Neural progenitor cell (in vitro differentiated cells): ENCODE measurements around the gene ATP10D. TPM values are rescaled to one million over a fixed set of nuclear protein-coding genes. Genes with fewer than 3 reads are reported as not detected.

Experiments used
- DNase-seq: peaks from one replicate; pipeline ENCODE4 v3.0.0-alpha.2; 2016; ENCODE audit warnings: low spot score
- H2AFZ ChIP-seq: fragments of 200-600 bp; sonication (generic); replicated peaks from 2 replicates; pipeline ENCODE4 v1.6.1; 2016; ENCODE audit warnings: antibody characterized with exemption
- H3F3A ChIP-seq: fragments of 200-600 bp; sonication (generic); 2 replicates; pipeline ENCODE4 v1.6.1; 2016; ENCODE audit warnings: antibody characterized with exemption, low read depth
- H3K27ac ChIP-seq: fragments of 200-600 bp; sonication (generic); 2 replicates; pipeline ENCODE4 v1.5.1; 2016; ENCODE audit warnings: mild to moderate bottlenecking
- H3K27me3 ChIP-seq: fragments of 200-600 bp; sonication (generic); 2 replicates; pipeline ENCODE4 v1.6.1; 2016; ENCODE audit warnings: mild to moderate bottlenecking, moderate library complexity
- H3K36me3 ChIP-seq: fragments of 200-600 bp; sonication (generic); 2 replicates; pipeline ENCODE4 v1.5.1; 2016
- H3K4me1 ChIP-seq: fragments of 200-600 bp; sonication (generic); 2 replicates; pipeline ENCODE4 v1.6.1; 2016; ENCODE audit warnings: mixed run types
- H3K4me2 ChIP-seq: fragments of 200-600 bp; sonication (generic); 2 replicates; pipeline ENCODE4 v1.6.1; 2016
- H3K4me3 ChIP-seq: fragments of 200-600 bp; sonication (generic); 2 replicates; pipeline ENCODE4 v1.5.1; 2016
- H3K79me2 ChIP-seq: fragments of 200-600 bp; sonication (generic); 2 replicates; pipeline ENCODE4 v1.6.1; 2016; ENCODE audit warnings: low read depth
- H3K9ac ChIP-seq: fragments of 200-600 bp; sonication (generic); 2 replicates; pipeline ENCODE4 v1.6.1; 2016
- H3K9me3 ChIP-seq: fragments of 200-600 bp; sonication (generic); 2 replicates; pipeline ENCODE4 v1.5.1; 2016; ENCODE audit warnings: low read depth
- H4K20me1 ChIP-seq: fragments of 200-600 bp; sonication (generic); 2 replicates; pipeline ENCODE4 v1.6.1; 2016; ENCODE audit warnings: low read depth
- H3K27ac Mint-ChIP-seq: 3 replicates; pipeline ENCODE4 v1.8.0; 2021; ENCODE audit warnings: mixed read lengths
- H3K27me3 Mint-ChIP-seq: 2 replicates; pipeline ENCODE4 v1.8.0; 2022; ENCODE audit warnings: low read depth, mild to moderate bottlenecking, inconsistent platforms, moderate library complexity, mixed read lengths; ENCODE audit not compliant: insufficient read depth
- H3K36me3 Mint-ChIP-seq: 3 replicates; pipeline ENCODE4 v1.8.0; 2021; ENCODE audit warnings: mixed read lengths
- H3K4me1 Mint-ChIP-seq: 3 replicates; pipeline ENCODE4 v1.8.0; 2021; ENCODE audit warnings: mixed read lengths
- H3K4me3 Mint-ChIP-seq: 3 replicates; pipeline ENCODE4 v1.8.0; 2021; ENCODE audit warnings: mild to moderate bottlenecking, moderate library complexity, mixed read lengths
- H3K9me3 Mint-ChIP-seq: 3 replicates; pipeline ENCODE4 v1.8.0; 2020; ENCODE audit warnings: mixed read lengths
- CTCF ChIP-seq: fragments of 200-600 bp; sonication (generic); IDR thresholded peaks from 2 replicates; pipeline ENCODE4 v1.5.1; 2017; ENCODE audit warnings: antibody characterized with exemption, mild to moderate bottlenecking
- EZH2 ChIP-seq: fragments of 200-600 bp; sonication (generic); IDR thresholded peaks from 2 replicates; pipeline ENCODE4 v1.6.1; 2017; ENCODE audit warnings: antibody characterized with exemption, mild to moderate bottlenecking, moderate library complexity
- EZH2phosphoT487 ChIP-seq: fragments of 200-600 bp; sonication (generic); IDR thresholded peaks from 2 replicates; pipeline ENCODE4 v1.6.1; 2017; ENCODE audit warnings: antibody characterized with exemption
- total RNA-seq: library from RNA; depleted of rRNA; stranded (reverse); fragments of >200 nt; gene quantifications from 2 replicates; pipeline ENCODE4 v1.2.3, GENCODE V29; 2015; ENCODE audit warnings: low replicate concordance

ATP10D gene
- total RNA-seq, 1 donor from 2014 or later, result 8.1 TPM

DNA sequence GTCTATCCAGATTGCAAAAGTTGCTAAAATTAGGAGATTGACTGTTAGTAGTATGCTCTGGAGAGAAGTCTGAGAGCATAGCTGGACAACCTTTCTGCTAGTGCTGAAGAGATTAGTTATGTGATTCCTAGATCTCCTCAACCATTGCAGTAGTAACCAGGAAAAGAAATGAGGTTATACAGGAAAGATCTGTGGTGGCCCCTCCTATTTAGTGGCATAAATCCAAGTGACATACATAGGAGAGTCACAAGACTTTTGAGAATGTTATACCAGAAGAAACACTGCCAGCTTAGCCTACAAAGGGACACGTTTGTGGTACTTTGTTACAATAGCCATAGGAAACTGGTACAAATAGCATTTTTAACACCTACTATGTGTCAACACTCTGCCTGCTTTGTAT lies 105.2 kb downstream of the ATP10D start:
- Histone ChIP-seq H3K9me3 (no peaks in the 10 kb centered on the region), H2AFZ (no peak overlapping the region), H3K27ac (no peak overlapping the region), H3K79me2 (no peaks in the 10 kb centered on the region), H3K27me3 (no peaks in the 10 kb centered on the region), H3F3A (no peaks in the 10 kb centered on the region), H3K4me2 (no peak overlapping the region), H3K4me1 (no peaks in the 10 kb centered on the region), H3K4me3 (no peak overlapping the region), H3K9ac (no peak overlapping the region), H3K36me3 (no peaks in the 10 kb centered on the region), H4K20me1 (no peaks in the 10 kb centered on the region)
- H3K36me3 Mint-ChIP-seq, result no peaks in the 10 kb centered on the region
- H3K27me3 Mint-ChIP-seq, result no peaks in the 10 kb centered on the region
- no peak overlapping the region for H3K4me3 Mint-ChIP-seq
- TF ChIP-seq EZH2phosphoT487 (no peak), EZH2 (no peak), CTCF (no peak)
- H3K9me3 Mint-ChIP-seq, result peaks cover 2% of the 10 kb centered on the region
- no peak overlapping the region for H3K27ac Mint-ChIP-seq
- DNase-seq, result no peak
- H3K4me1 Mint-ChIP-seq, result no peaks in the 10 kb centered on the region

DNA sequence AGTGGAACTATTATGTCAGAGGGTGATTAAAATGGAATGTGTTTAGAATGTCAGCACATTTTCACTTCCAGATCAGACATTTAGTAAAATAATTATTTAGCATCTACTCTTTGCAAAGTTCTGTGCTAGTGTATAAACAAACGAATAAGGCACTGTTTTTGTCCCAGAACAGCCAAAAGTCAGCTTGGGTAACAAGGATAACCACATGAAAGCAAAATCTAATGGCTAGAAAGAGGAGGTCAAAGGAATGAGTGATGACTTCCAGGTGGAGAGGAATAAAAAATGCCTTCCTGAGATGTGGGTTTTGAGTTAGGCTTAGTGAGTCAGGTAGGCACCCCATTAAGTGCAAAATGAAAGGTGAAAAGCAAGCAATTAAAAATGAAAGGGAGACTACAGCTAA lies 112.6 kb downstream of the ATP10D start:
- Mint-ChIP-seq H3K36me3 (no peaks in the 10 kb centered on the region), H3K4me1 (no peaks in the 10 kb centered on the region), H3K9me3 (no peaks in the 10 kb centered on the region), H3K27me3 (no peaks in the 10 kb centered on the region), H3K27ac (no peak overlapping the region), H3K4me3 (no peak overlapping the region)
- Histone ChIP-seq H4K20me1 (no peaks in the 10 kb centered on the region), H3K27me3 (no peaks in the 10 kb centered on the region), H3K9me3 (no peaks in the 10 kb centered on the region), H3K9ac (no peak overlapping the region), H3K27ac (no peak overlapping the region), H3K4me2 (no peak overlapping the region), H2AFZ (no peak overlapping the region), H3K4me3 (no peak overlapping the region), H3K79me2 (no peaks in the 10 kb centered on the region), H3F3A (no peaks in the 10 kb centered on the region), H3K36me3 (no peaks in the 10 kb centered on the region), H3K4me1 (no peaks in the 10 kb centered on the region)
- TF ChIP-seq CTCF, result no peak
- TF ChIP-seq EZH2phosphoT487, result no peak
- DNase-seq, result no peak

GRCh38 chr4:47598320-47598719 lies 113.2 kb downstream of the ATP10D start:
- H3K27me3 Mint-ChIP-seq, result no peaks in the 10 kb centered on the region
- H3K9me3 Mint-ChIP-seq, result no peaks in the 10 kb centered on the region
- TF ChIP-seq CTCF (no peak), EZH2 (no peak), EZH2phosphoT487 (no peak)
- Histone ChIP-seq H3K4me3 (no peak overlapping the region), H3K9ac (no peak overlapping the region), H2AFZ (no peak overlapping the region), H3K79me2 (no peaks in the 10 kb centered on the region), H3F3A (no peaks in the 10 kb centered on the region), H3K9me3 (no peaks in the 10 kb centered on the region), H3K4me2 (no peak overlapping the region), H3K4me1 (no peaks in the 10 kb centered on the region), H3K27ac (no peak overlapping the region), H3K36me3 (no peaks in the 10 kb centered on the region), H4K20me1 (no peaks in the 10 kb centered on the region), H3K27me3 (no peaks in the 10 kb centered on the region)
- no peak overlapping the region for H3K27ac Mint-ChIP-seq
- DNase-seq, result no peak
- no peak overlapping the region for H3K4me3 Mint-ChIP-seq
- H3K4me1 Mint-ChIP-seq, result no peaks in the 10 kb centered on the region
- H3K36me3 Mint-ChIP-seq, result no peaks in the 10 kb centered on the region

- no peak overlapping the region for H3K4me3 Mint-ChIP-seq
- TF ChIP-seq EZH2 (no peak), EZH2phosphoT487 (no peak), CTCF (no peak)
- Histone ChIP-seq H3F3A (no peaks in the 10 kb centered on the region), H4K20me1 (no peaks in the 10 kb centered on the region), H3K36me3 (no peaks in the 10 kb centered on the region), H3K9ac (no peak overlapping the region), H3K27ac (no peak overlapping the region), H3K4me1 (no peaks in the 10 kb centered on the region), H3K9me3 (no peaks in the 10 kb centered on the region), H3K79me2 (no peaks in the 10 kb centered on the region), H3K27me3 (no peaks in the 10 kb centered on the region), H3K4me2 (no peak overlapping the region), H2AFZ (no peak overlapping the region), H3K4me3 (no peak overlapping the region)
- no peaks in the 10 kb centered on the region for H3K27me3 Mint-ChIP-seq
- no peak overlapping the region for H3K27ac Mint-ChIP-seq
- no peaks in the 10 kb centered on the region for H3K9me3 Mint-ChIP-seq
- H3K4me1 Mint-ChIP-seq, result no peaks in the 10 kb centered on the region
- DNase-seq, result no peak
- H3K36me3 Mint-ChIP-seq, result no peaks in the 10 kb centered on the region
Observed at GRCh38 chr4:47598896-47599295, 113.8 kb downstream of the ATP10D start.
